H1 (cell line): ENCODE data around the gene SYNJ2. TPM values are rescaled to one million over a fixed set of nuclear protein-coding genes. Genes with fewer than 3 reads are reported as not detected.

Experiments
- CTCF ChIA-PET: fragments of 300-600 bp; sonication (Branson Sonifier 250); formaldehyde crosslinking; loops from one replicate; lab custom pipeline; 2021; ENCODE audit not compliant: partially characterized antibody; lab: Charles Lee
- POLR2A ChIA-PET: fragments of 300-600 bp; sonication (Branson Sonifier 250); formaldehyde crosslinking; loops from one replicate; lab custom pipeline; 2021; ENCODE audit warnings: inconsistent platforms; ENCODE audit not compliant: partially characterized antibody; lab: Charles Lee
- DNase-seq, 2 experiments: peaks; one replicate each; pipeline versions ENCODE4 v3.0.0 to v3.0.0-alpha.2; 2010 to 2022; ENCODE audit warnings: low spot score in 2 of 2, low read depth in 1 of 2, mixed read lengths in 1 of 2
- FAIRE-seq: peaks from 2 replicates; lab custom pipeline; 2011; peaks lifted over from hg19 to GRCh38; lab: Jason Lieb, UNC
- H2AFZ ChIP-seq: 2 replicates; pipeline ENCODE4 v1.8.1; 2012; ENCODE audit warnings: low read length, inconsistent platforms
- H2AK5ac ChIP-seq: 2 replicates; pipeline ENCODE4 v1.6.1; 2013; ENCODE audit warnings: low read depth, low read length
- H2BK120ac ChIP-seq: replicated peaks from 2 replicates; pipeline ENCODE3; 2013; ENCODE audit warnings: low read depth, low read length, inconsistent platforms
- H2BK12ac ChIP-seq: 2 replicates; pipeline ENCODE4 v1.6.1; 2013; ENCODE audit warnings: low read depth, low read length
- H2BK15ac ChIP-seq: 2 replicates; pipeline ENCODE4 v1.6.1; 2013; ENCODE audit warnings: low read length
- H2BK20ac ChIP-seq: 2 replicates; pipeline ENCODE4 v1.6.1; 2013; ENCODE audit warnings: low read length
- H2BK5ac ChIP-seq: 2 replicates; pipeline ENCODE4 v1.6.1; 2013; ENCODE audit warnings: low read depth, low read length
- H3K14ac ChIP-seq: 2 replicates; pipeline ENCODE4 v1.6.1; 2013; ENCODE audit warnings: inconsistent platforms; ENCODE audit not compliant: insufficient read length
- H3K18ac ChIP-seq: 2 replicates; pipeline ENCODE4 v1.6.1; 2013; ENCODE audit warnings: low read length; ENCODE audit errors: extremely low read depth
- H3K23ac ChIP-seq: 2 replicates; pipeline ENCODE4 v1.6.1; 2013; ENCODE audit warnings: inconsistent platforms; ENCODE audit not compliant: insufficient read length
- H3K23me2 ChIP-seq: 2 replicates; pipeline ENCODE4 v1.6.1; 2013; ENCODE audit warnings: low read depth, low read length
- H3K27ac ChIP-seq: 2 replicates; pipeline ENCODE4 v1.6.1; 2011; ENCODE audit warnings: low read depth, low read length, inconsistent platforms
- H3K27me3 ChIP-seq, 4 experiments: replicated peaks in 1 of 4; 1 replicate in 1 of 4; 2 replicates in 3 of 4; pipeline versions ENCODE4 v1.6.1 to v1.8.1; 2011 to 2013; ENCODE audit warnings: low read length in 3 of 4, mild to moderate bottlenecking in 3 of 4, inconsistent platforms in 2 of 4, mixed read lengths in 2 of 4, moderate library complexity in 1 of 4; ENCODE audit not compliant: control insufficient read depth in 3 of 4, insufficient read depth in 3 of 4; ENCODE audit errors: extremely low read depth in 1 of 4
- H3K36me3 ChIP-seq, 4 experiments: 2 replicates each; pipeline versions ENCODE4 v1.6.1 to v1.8.1; 2011 to 2013; ENCODE audit warnings: mild to moderate bottlenecking in 4 of 4, low read length in 3 of 4, moderate library complexity in 2 of 4, control low read depth in 1 of 4, inconsistent platforms in 1 of 4; ENCODE audit not compliant: insufficient read depth in 4 of 4, control insufficient read depth in 2 of 4
- H3K4ac ChIP-seq: replicated peaks from 2 replicates; pipeline ENCODE3; 2013; ENCODE audit warnings: low read length, low read depth, mixed read lengths, inconsistent platforms; ENCODE audit not compliant: insufficient read length
- H3K4me1 ChIP-seq, 4 experiments: replicated peaks in 1 of 4; 1 replicate in 1 of 4; 2 replicates in 3 of 4; pipeline versions ENCODE4 v1.6.1 to v1.8.1; 2011 to 2013; ENCODE audit warnings: low read length in 3 of 4, inconsistent platforms in 2 of 4, mixed read lengths in 1 of 4; ENCODE audit not compliant: insufficient read depth in 4 of 4, control insufficient read depth in 3 of 4
- H3K4me2 ChIP-seq, 2 experiments: 2 replicates each; pipeline versions ENCODE4 v1.6.1 to v1.8.1; 2011 to 2013; ENCODE audit warnings: low read depth in 2 of 2, low read length in 2 of 2, control low read depth in 1 of 2, inconsistent platforms in 1 of 2, mild to moderate bottlenecking in 1 of 2; ENCODE audit not compliant: insufficient read depth in 1 of 2
- H3K4me3 ChIP-seq, 4 experiments: fragments of 200-600, 300-600 bp in 1 of 4; sonication (generic), shearing (Covaris generic), sonication (Bioruptor Twin) in 1 of 4; 2 replicates each; pipeline versions ENCODE4 v1.5.1 to v1.8.1; 2011 to 2016; ENCODE audit warnings: low read length in 4 of 4, low read depth in 3 of 4, control low read depth in 2 of 4, inconsistent platforms in 2 of 4, mild to moderate bottlenecking in 2 of 4, mixed read lengths in 1 of 4, moderate library complexity in 1 of 4; ENCODE audit not compliant: insufficient read depth in 2 of 4; ENCODE audit errors: extremely low read depth in 1 of 4
- H3K56ac ChIP-seq: replicated peaks from 2 replicates; pipeline ENCODE3; 2013; ENCODE audit warnings: low read depth, mild to moderate bottlenecking, mixed read lengths, low read length, inconsistent platforms; ENCODE audit not compliant: insufficient read length
- H3K79me1 ChIP-seq: 2 replicates; pipeline ENCODE4 v1.6.1; 2013; ENCODE audit warnings: low read depth, low read length, control low read depth
- H3K79me2 ChIP-seq, 2 experiments: 2 replicates each; pipeline versions ENCODE4 v1.6.1 to v1.8.1; 2012 to 2013; ENCODE audit warnings: low read length in 2 of 2, mild to moderate bottlenecking in 2 of 2, inconsistent platforms in 1 of 2; ENCODE audit not compliant: insufficient read depth in 2 of 2, control insufficient read depth in 1 of 2
- H3K9ac ChIP-seq, 4 experiments: replicated peaks in 1 of 4; 1 replicate in 1 of 4; 2 replicates in 3 of 4; pipeline versions ENCODE4 v1.6.1 to v1.8.1; 2011 to 2013; ENCODE audit warnings: low read depth in 3 of 4, low read length in 3 of 4, control low read depth in 2 of 4, mild to moderate bottlenecking in 2 of 4, moderate library complexity in 2 of 4, inconsistent platforms in 1 of 4; ENCODE audit errors: extremely low read depth in 1 of 4
- H3K9me3 ChIP-seq, 2 experiments: 2 replicates each; pipeline versions ENCODE4 v1.6.1 to v1.8.1; 2012 to 2013; ENCODE audit warnings: mild to moderate bottlenecking in 2 of 2, moderate library complexity in 2 of 2, control low read depth in 1 of 2, inconsistent platforms in 1 of 2, low read depth in 1 of 2, low read length in 1 of 2, mixed read lengths in 1 of 2; ENCODE audit not compliant: insufficient read depth in 2 of 2
- H4K20me1 ChIP-seq, 2 experiments: replicated peaks in 1 of 2; 2 replicates each; pipeline versions ENCODE3 to v1.8.1; 2011 to 2013; ENCODE audit warnings: inconsistent platforms in 2 of 2, low read length in 2 of 2, mild to moderate bottlenecking in 1 of 2; ENCODE audit not compliant: insufficient read depth in 2 of 2, control insufficient read depth in 1 of 2
- H4K5ac ChIP-seq: 2 replicates; pipeline ENCODE4 v1.6.1; 2013; ENCODE audit warnings: low read length, low read depth, mixed read lengths, inconsistent platforms; ENCODE audit not compliant: insufficient read length
- H4K8ac ChIP-seq: 2 replicates; pipeline ENCODE4 v1.8.0; 2013; ENCODE audit warnings: mild to moderate bottlenecking, moderate library complexity, low read length, inconsistent platforms; ENCODE audit not compliant: insufficient read depth; ENCODE audit errors: extremely low read depth
- H4K91ac ChIP-seq: replicated peaks from 2 replicates; pipeline ENCODE3; 2013; ENCODE audit warnings: low read length, mixed read lengths, inconsistent platforms; ENCODE audit not compliant: insufficient read length
- ATF2 ChIP-seq: IDR thresholded peaks from 2 replicates; pipeline ENCODE4 v1.6.1; 2012; ENCODE audit warnings: low read length, inconsistent platforms
- ATF3 ChIP-seq: IDR thresholded peaks from 2 replicates; pipeline ENCODE4 v1.6.1; 2011; ENCODE audit warnings: low read depth, mild to moderate bottlenecking, low read length; ENCODE audit not compliant: insufficient read depth
- BACH1 ChIP-seq: IDR thresholded peaks from 2 replicates; pipeline ENCODE4 v1.6.1; 2012; ENCODE audit warnings: low read length, improper control_type of control experiment
- CBX8 ChIP-seq: fragments of 300-800, 300-1000 bp; sonication (generic); IDR thresholded peaks from 2 replicates; pipeline ENCODE4 v1.7.1; 2016; ENCODE audit warnings: low read depth, low read length, borderline replicate concordance
- CEBPB ChIP-seq: IDR thresholded peaks from 2 replicates; pipeline ENCODE4 v1.6.1; 2012; ENCODE audit warnings: low read depth, low read length
- CREB1 ChIP-seq: IDR thresholded peaks from 2 replicates; pipeline ENCODE4 v1.6.1; 2012; ENCODE audit warnings: inconsistent platforms
- JUN ChIP-seq: IDR thresholded peaks from 2 replicates; pipeline ENCODE4 v1.6.1; 2011; ENCODE audit warnings: low read depth, mild to moderate bottlenecking, improper control_type of control experiment, low read length
- JUND ChIP-seq: IDR thresholded peaks from 2 replicates; pipeline ENCODE4 v1.6.1; 2011; ENCODE audit warnings: mild to moderate bottlenecking, improper control_type of control experiment, low read length
- KDM4A ChIP-seq: IDR thresholded peaks from one replicate; pipeline ENCODE4 v1.7.1; 2012; ENCODE audit warnings: low read depth, mild to moderate bottlenecking, moderate library complexity, low read length, inconsistent platforms; ENCODE audit not compliant: severe bottlenecking
- POLR2AphosphoS5 ChIP-seq: IDR thresholded peaks from 2 replicates; pipeline ENCODE4 v1.6.1; 2011; ENCODE audit warnings: low read depth, low read length
- RFX5 ChIP-seq: IDR thresholded peaks from 2 replicates; pipeline ENCODE4 v1.6.1; 2011; ENCODE audit warnings: low read depth, low read length, improper control_type of control experiment, borderline replicate concordance
- RXRA ChIP-seq: IDR thresholded peaks from 2 replicates; pipeline ENCODE4 v1.6.1; 2011; ENCODE audit warnings: low read depth, mild to moderate bottlenecking, low read length, moderate library complexity; ENCODE audit not compliant: insufficient read depth
- SP4 ChIP-seq: IDR thresholded peaks from 2 replicates; pipeline ENCODE4 v1.6.1; 2012; ENCODE audit warnings: low read length, inconsistent platforms
- WGBS, 2 experiments: shearing (Covaris generic) in 1 of 2; methylation state at CpG; one replicate each; pipeline versions ENCODE4 v1.1.6 to v1.1.7; 2013 to 2015; ENCODE audit warnings: low lambda C conversion rate in 2 of 2, mixed read lengths in 2 of 2, inconsistent platforms in 1 of 2, low coverage in 1 of 2, missing lambda C conversion rate in 1 of 2; ENCODE audit not compliant: insufficient replicate concordance in 2 of 2, insufficient coverage in 1 of 2, insufficient read length in 1 of 2; ENCODE audit errors: extremely low coverage in 1 of 2, missing lambda C conversion rate in 1 of 2; 5-methylcytosine and 5-hydroxymethylcytosine counted together
- polyA plus RNA-seq, 7 experiments: library from polyadenylated mRNA; depleted of rRNA in 3 of 7; stranded (reverse) in 5 of 7; unstranded in 2 of 7; fragments of >200 nt in 5 of 7; fragments of 200-250 nt in 2 of 7; gene quantifications; 1 replicate in 5 of 7; 2 replicates in 1 of 7; 4 replicates in 1 of 7; pipeline versions ENCODE4 v1.2.1 to v1.2.3, GENCODE V29; 2011 to 2013; ENCODE audit warnings: missing spikeins in 2 of 7, mixed read lengths in 2 of 7
- total RNA-seq: library from RNA; stranded (reverse); fragmentation: NEBNext Ultra II Directional; extraction: Animal tissue kit (Norgen Biotek cat#: 25700); gene quantifications from 2 replicates; pipeline ENCODE4 v1.2.1, GENCODE V29; 2021

Gene SYNJ2
- total and polyA plus RNA-seq, 2 of the 8 experiments (the other 6 are each of a cell fraction or from before 2014, with no cell fraction given) = 3.7 to 13.9 TPM

GRCh38 chr6:158086054-158086503 lies 104.4 kb downstream of the SYNJ2 start:
- Histone ChIP-seq H3K4ac (no peak overlapping the region), H3K9me3 (no peaks in the 10 kb centered on the region), H3K27me3 (no peaks in the 10 kb centered on the region), H3K23ac (no peak overlapping the region), H3K9ac (no peak overlapping the region), H4K5ac (no peak overlapping the region), H2BK15ac (no peak overlapping the region), H3K27ac (no peak overlapping the region), H3K36me3 (no peaks in the 10 kb centered on the region; a peak in 1 of 8 replicates), H4K8ac (no peak overlapping the region), H3K23me2 (no peaks in the 10 kb centered on the region), H3K4me1 (no peaks in the 10 kb centered on the region), H2BK120ac (no peak overlapping the region), H2BK5ac (no peak overlapping the region), H3K4me3 (no peak overlapping the region), H3K79me1 (no peaks in the 10 kb centered on the region; the same call in 1 of the 2 replicates), H4K20me1 (peaks cover 0 to 2% of the 10 kb centered on the region in 2 experiments), H3K79me2 (no peaks in the 10 kb centered on the region), H3K14ac (no peak overlapping the region), H2AFZ (no peak overlapping the region), H2BK12ac (no peak overlapping the region), H3K4me2 (no peak overlapping the region), H2BK20ac (no peak overlapping the region), H3K56ac (no peak overlapping the region), H3K18ac (no peak overlapping the region), H2AK5ac (no peak overlapping the region), H4K91ac (no peak overlapping the region)
- ChIA-PET POLR2A (no interaction called here), CTCF (interaction anchor here (0.7 to 4.5 kb wide), 6 partner anchors 11 to 420 kb away, joined by 3 to 22 read pairs (median 4); no protein-coding TSS in a partner anchor)
- WGBS, 2 experiments = 90% methylated on average over 2 of the region's 2 CpGs; no CpG with 5 or more reads in 1 of the 2 experiments
- FAIRE-seq (no peak), DNase-seq (peak in 1 of 2 experiments; percentile 39)
- TF ChIP-seq RFX5 (no peak), RXRA (no peak), CBX8 (no peak), KDM4A (no peak), JUN (no peak), ATF3 (no peak), CREB1 (no peak), BACH1 (no peak), SP4 (no peak), CEBPB (no peak), POLR2AphosphoS5 (no peak), ATF2 (no peak), JUND (no peak)
